Esophagus muscularis mucosa (tissue), 4 donors: Measurements from ENCODE around the gene ERVW-1. TPM values are rescaled to one million over a fixed set of nuclear protein-coding genes. Genes with fewer than 3 reads are reported as not detected.

Experiments used
- DNase-seq: peaks from one replicate; pipeline ENCODE4 v3.0.0-alpha.2; 2017; ENCODE audit errors: extremely low spot score
- H3K27ac ChIP-seq, 4 donors: fragments of 200-600 bp; sonication (generic); replicated peaks in 1 of 4; 1 replicate in 3 of 4; 2 replicates in 1 of 4; pipeline ENCODE4 v1.5.1; 2016 to 2019; ENCODE audit warnings: mild to moderate bottlenecking in 1 of 4
- H3K27me3 ChIP-seq, 4 donors: fragments of 200-600 bp; sonication (generic); one replicate each; pipeline versions ENCODE4 v1.5.1 to v1.6.0; 2016 to 2019
- H3K36me3 ChIP-seq, 4 donors: fragments of 200-600 bp; sonication (generic); one replicate each; pipeline ENCODE4 v1.5.1; 2016 to 2019
- H3K4me1 ChIP-seq, 4 donors: fragments of 200-600 bp; sonication (generic); one replicate each; pipeline ENCODE4 v1.5.1; 2016 to 2019
- H3K4me3 ChIP-seq, 4 donors: fragments of 200-600 bp; sonication (generic); 1 replicate in 2 of 4; 2 replicates in 2 of 4; pipeline ENCODE4 v1.5.1; 2016 to 2019; ENCODE audit warnings: mild to moderate bottlenecking in 4 of 4, moderate library complexity in 1 of 4
- H3K9me3 ChIP-seq, 4 donors: fragments of 200-600 bp; sonication (generic); 1 replicate in 3 of 4; 2 replicates in 1 of 4; pipeline ENCODE4 v1.5.1; 2016 to 2019
- CTCF ChIP-seq, 3 experiments: fragments of 200-600 bp in 2 of 3; fragments of 450-650 bp in 1 of 3; sonication (generic) in 2 of 3; IDR thresholded peaks; one replicate each; pipeline ENCODE4 v1.5.1; 2017 to 2019; ENCODE audit warnings: antibody characterized with exemption in 3 of 3, mild to moderate bottlenecking in 2 of 3, moderate library complexity in 1 of 3
- EP300 ChIP-seq: sonication (generic); formaldehyde crosslinking; IDR thresholded peaks from one replicate; pipeline ENCODE4 v1.6.1; 2017; ENCODE audit warnings: antibody characterized with exemption
- POLR2A ChIP-seq: fragments of 450-650 bp; IDR thresholded peaks from one replicate; pipeline ENCODE4 v1.6.1; 2017; ENCODE audit warnings: antibody characterized with exemption, moderate library complexity, mild to moderate bottlenecking, low read depth
- POLR2AphosphoS5 ChIP-seq, 2 donors: sonication (generic); formaldehyde crosslinking; IDR thresholded peaks; one replicate each; pipeline ENCODE4 v1.6.1; 2017; ENCODE audit warnings: antibody characterized with exemption in 2 of 2
- whole genome bisulfite sequencing: methylation state at CpG from one replicate; pipeline ENCODE4 v1.1.5; 2018; 5-methylcytosine and 5-hydroxymethylcytosine counted together
- intact Hi-C: fragments of 100-400 bp; cut with DNase I; formaldehyde crosslinking; loops from one replicate; pipeline ENCODE4 v1.15.1; 2023
- total RNA-seq, 4 donors: library from RNA; depleted of rRNA; stranded (reverse); fragments of >200 nt; gene quantifications; one replicate each; pipeline versions ENCODE4 v1.1.0 to v1.2.1, GENCODE V29; 2016

The ERVW-1 gene
- total RNA-seq, 4 donors from 2014 or later: not detected

GRCh38 chr7:92436612-92437445 lies 40.9 kb downstream of the ERVW-1 start:
- peaks cover 0 to 18% (median 0%) of the 10 kb centered on the region in 4 donors for H3K27me3 ChIP-seq
- H3K4me3 ChIP-seq: no peak overlapping the region
- intact Hi-C loops: no loop called here
- H3K9me3 ChIP-seq: no peaks in the 10 kb centered on the region
- no peaks in the 10 kb centered on the region for H3K36me3 ChIP-seq
- no peak for TF ChIP-seq EP300
- no peak for TF ChIP-seq POLR2AphosphoS5 (IDR thresholded peaks at IDR 0.05)
- no peak for TF ChIP-seq CTCF (IDR thresholded peaks at IDR 0.05)
- no peak for TF ChIP-seq POLR2A
- no peak overlapping the region for H3K27ac ChIP-seq
- DNase-seq: no peak
- WGBS: 57% methylated on average over 6 of the region's 7 CpGs
- no peaks in the 10 kb centered on the region for H3K4me1 ChIP-seq

GRCh38 chr7:92435542-92435941 lies 42.2 kb downstream of the ERVW-1 start:
- no peaks in the 10 kb centered on the region for H3K4me1 ChIP-seq
- WGBS: 100% methylated on average over 2 of the region's 2 CpGs
- TF ChIP-seq POLR2AphosphoS5 (IDR thresholded peaks at IDR 0.05) (no peak), EP300 (no peak), CTCF (IDR thresholded peaks at IDR 0.05) (no peak), POLR2A (no peak)
- DNase-seq: no peak
- H3K9me3 ChIP-seq: no peaks in the 10 kb centered on the region
- peaks cover 0 to 18% (median 0%) of the 10 kb centered on the region in 4 donors for H3K27me3 ChIP-seq
- H3K4me3 ChIP-seq: no peak overlapping the region
- H3K27ac ChIP-seq: no peak overlapping the region
- no peaks in the 10 kb centered on the region for H3K36me3 ChIP-seq
- intact Hi-C loops: no loop called here

- 94% methylated on average over 8 of the region's 8 CpGs for WGBS
- intact Hi-C loops: no loop called here
- TF ChIP-seq POLR2A (no peak), CTCF (IDR thresholded peaks at IDR 0.05) (no peak), POLR2AphosphoS5 (IDR thresholded peaks at IDR 0.05) (no peak), EP300 (no peak)
Observed at GRCh38 chr7:92433019-92433418, 44.7 kb downstream of the ERVW-1 start.

GRCh38 chr7:92432299-92432946 lies 45.3 kb downstream of the ERVW-1 start:
- Histone ChIP-seq H3K27me3 (peaks cover 0 to 11% (median 0%) of the 10 kb centered on the region in 4 donors), H3K27ac (no peak overlapping the region), H3K36me3 (no peaks in the 10 kb centered on the region), H3K4me3 (no peak overlapping the region), H3K9me3 (no peaks in the 10 kb centered on the region), H3K4me1 (no peaks in the 10 kb centered on the region)
- 94% methylated on average over 3 of the region's 3 CpGs for WGBS
- TF ChIP-seq POLR2A (no peak), CTCF (IDR thresholded peaks at IDR 0.05) (no peak), POLR2AphosphoS5 (IDR thresholded peaks at IDR 0.05) (no peak), EP300 (no peak)
- DNase-seq: no peak
- intact Hi-C loops: no loop called here

More at GRCh38 chr7:92433019-92433418, 44.7 kb downstream of the ERVW-1 start:
- Histone ChIP-seq H3K4me1 (no peaks in the 10 kb centered on the region), H3K36me3 (no peaks in the 10 kb centered on the region), H3K27me3 (peaks cover 0 to 12% (median 0%) of the 10 kb centered on the region in 4 donors), H3K4me3 (no peak overlapping the region), H3K9me3 (no peaks in the 10 kb centered on the region), H3K27ac (no peak overlapping the region)
- DNase-seq: no peak
